SU-DHL-6 (cell line): ENCODE results near the gene AREL1.

Source experiments
- H2AFZ ChIP-seq: fragments of 200-600 bp; sonication (generic); 2 replicates; pipeline ENCODE4 v1.6.1; 2014; ENCODE audit warnings: low read depth, mild to moderate bottlenecking, moderate library complexity, mixed read lengths, antibody characterized with exemption, low read length; ENCODE audit not compliant: severe bottlenecking
- H3F3A ChIP-seq: fragments of 200-600 bp; shearing (Covaris generic); 2 replicates; pipeline ENCODE4 v1.6.0; 2016; ENCODE audit warnings: antibody characterized with exemption, mild to moderate bottlenecking; ENCODE audit not compliant: insufficient read depth
- H3K27ac ChIP-seq: fragments of 200-600 bp; sonication (generic); 2 replicates; pipeline ENCODE4 v1.5.1; 2016; ENCODE audit warnings: low read depth, mild to moderate bottlenecking, low read length, moderate library complexity, mixed read lengths
- H3K27me3 ChIP-seq: fragments of 200-600 bp; sonication (generic), shearing (Covaris generic); 2 replicates; pipeline ENCODE4 v1.6.0; 2014; ENCODE audit warnings: mild to moderate bottlenecking, low read length
- H3K36me3 ChIP-seq: fragments of 200-600 bp; sonication (generic); 2 replicates; pipeline ENCODE4 v1.6.1; 2014; ENCODE audit warnings: mild to moderate bottlenecking, low read length, mixed read lengths
- H3K4me2 ChIP-seq: fragments of 300-600, 200-600 bp; shearing (Covaris generic), sonication (generic); 2 replicates; pipeline ENCODE4 v1.6.0; 2014; ENCODE audit warnings: low read length, low read depth, mild to moderate bottlenecking; ENCODE audit not compliant: poor library complexity, severe bottlenecking
- H3K4me3 ChIP-seq: fragments of 200-600 bp; sonication (generic); 2 replicates; pipeline ENCODE4 v1.5.1; 2014; ENCODE audit warnings: antibody characterized with exemption, low read length, mild to moderate bottlenecking, mixed read lengths; ENCODE audit not compliant: insufficient read depth, poor library complexity, severe bottlenecking
- H3K79me2 ChIP-seq: fragments of 200-600 bp; sonication (generic); 2 replicates; pipeline ENCODE4 v1.6.1; 2014; ENCODE audit warnings: mild to moderate bottlenecking, low read length, moderate library complexity; ENCODE audit not compliant: insufficient read depth
- H3K9ac ChIP-seq: fragments of 200-600 bp; sonication (generic); 2 replicates; pipeline ENCODE4 v1.7.0; 2014; ENCODE audit warnings: mild to moderate bottlenecking, low read length
- H3K9me2 ChIP-seq: fragments of 200-600 bp; sonication (generic); replicated peaks from 2 replicates; pipeline ENCODE4 v1.6.1; 2014; ENCODE audit warnings: low read length; ENCODE audit not compliant: insufficient read depth
- H3K9me3 ChIP-seq: fragments of 200-600 bp; sonication (generic); 2 replicates; pipeline ENCODE4 v1.6.1; 2014; ENCODE audit warnings: low read length, mixed read lengths; ENCODE audit not compliant: insufficient read depth
- H4K20me1 ChIP-seq: fragments of 200-600 bp; sonication (generic); 2 replicates; pipeline ENCODE4 v1.6.1; 2014; ENCODE audit warnings: low read depth, mild to moderate bottlenecking, antibody characterized with exemption, low read length, moderate library complexity, mixed read lengths
- EZH2phosphoT487 ChIP-seq: fragments of 200-600 bp; sonication (generic), shearing (Covaris generic); conservative IDR thresholded peaks from 2 replicates; pipeline ENCODE4 v1.6.1; 2018; ENCODE audit warnings: mild to moderate bottlenecking, antibody characterized with exemption, low read length, moderate library complexity, mixed read lengths
- TF ChIP-seq, protein P1 (sequence below): fragments of 200-600 bp; sonication (generic); IDR thresholded peaks from one replicate; pipeline ENCODE4 v1.5.1; 2017; ENCODE audit warnings: antibody characterized with exemption, mild to moderate bottlenecking, low read length, moderate library complexity; ENCODE audit not compliant: insufficient read depth, poor library complexity, severe bottlenecking

AREL1 gene

DNA sequence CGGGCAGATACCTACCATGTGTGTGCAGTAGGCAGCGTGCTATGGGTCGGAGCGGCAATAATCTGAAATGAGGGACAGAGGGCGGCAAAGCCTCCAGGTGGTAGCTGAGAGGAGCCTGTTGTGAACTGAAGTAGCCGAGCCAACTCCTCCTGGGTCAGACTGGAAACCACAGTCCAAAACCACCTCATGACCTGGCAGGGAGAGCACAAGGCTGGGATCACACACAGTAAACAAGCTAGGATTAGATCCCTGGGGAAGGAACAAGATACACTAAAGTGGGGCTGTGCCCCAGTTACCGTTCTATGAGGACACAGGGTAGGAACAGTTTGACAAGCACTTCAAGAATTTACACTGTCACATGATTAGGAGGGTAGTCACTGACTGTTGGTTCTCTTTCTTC, 49.0 kb downstream of the AREL1 start:
- no peak overlapping the region for H3K27ac ChIP-seq
- peaks cover 16% of the 10 kb centered on the region; the same call in 1 of the 2 replicates for H3K36me3 ChIP-seq
- H2AFZ ChIP-seq: no peak overlapping the region

DNA sequence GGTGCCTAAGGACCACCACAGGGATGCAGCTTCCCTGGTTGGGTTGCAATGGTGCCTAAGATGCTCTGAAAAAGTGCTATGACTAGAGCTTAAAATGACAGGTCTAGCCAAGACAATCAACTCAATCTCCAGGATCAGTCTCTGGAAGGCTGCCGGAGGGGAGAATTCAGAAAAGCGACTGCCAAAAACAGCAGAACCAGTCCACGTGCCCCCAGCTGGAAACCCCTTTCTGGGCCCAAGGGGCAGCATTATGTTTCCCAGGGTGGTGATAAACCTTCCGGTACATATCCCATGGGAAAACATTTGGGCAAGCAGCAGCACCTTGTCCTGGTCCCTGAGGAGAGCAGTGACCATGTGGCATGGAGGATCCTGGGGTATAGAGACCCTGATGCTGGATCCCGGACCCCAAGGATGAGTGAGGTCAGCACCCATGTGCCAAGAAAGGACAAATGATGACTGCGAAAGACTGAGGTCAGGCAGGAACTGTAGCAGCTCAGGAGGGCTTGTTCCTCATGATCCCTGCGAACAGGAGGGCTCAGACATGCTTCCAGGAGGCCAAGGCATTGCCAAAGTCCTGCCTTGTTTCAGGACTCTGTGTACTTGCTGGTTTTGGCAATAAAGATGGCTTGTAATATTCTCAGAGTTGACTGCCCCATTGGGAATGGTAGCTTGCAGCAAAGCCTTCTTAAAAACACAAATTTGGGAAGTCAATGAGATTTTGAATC, 51.0 kb downstream of the AREL1 start:
- no peak overlapping the region for H2AFZ ChIP-seq
- H3K79me2 ChIP-seq: no peaks in the 10 kb centered on the region
- no peaks in the 10 kb centered on the region for H3K9me2 ChIP-seq
- no peaks in the 10 kb centered on the region for H3K27me3 ChIP-seq
- no peak for TF ChIP-seq EZH2phosphoT487
- TF ChIP-seq, protein P1, sequence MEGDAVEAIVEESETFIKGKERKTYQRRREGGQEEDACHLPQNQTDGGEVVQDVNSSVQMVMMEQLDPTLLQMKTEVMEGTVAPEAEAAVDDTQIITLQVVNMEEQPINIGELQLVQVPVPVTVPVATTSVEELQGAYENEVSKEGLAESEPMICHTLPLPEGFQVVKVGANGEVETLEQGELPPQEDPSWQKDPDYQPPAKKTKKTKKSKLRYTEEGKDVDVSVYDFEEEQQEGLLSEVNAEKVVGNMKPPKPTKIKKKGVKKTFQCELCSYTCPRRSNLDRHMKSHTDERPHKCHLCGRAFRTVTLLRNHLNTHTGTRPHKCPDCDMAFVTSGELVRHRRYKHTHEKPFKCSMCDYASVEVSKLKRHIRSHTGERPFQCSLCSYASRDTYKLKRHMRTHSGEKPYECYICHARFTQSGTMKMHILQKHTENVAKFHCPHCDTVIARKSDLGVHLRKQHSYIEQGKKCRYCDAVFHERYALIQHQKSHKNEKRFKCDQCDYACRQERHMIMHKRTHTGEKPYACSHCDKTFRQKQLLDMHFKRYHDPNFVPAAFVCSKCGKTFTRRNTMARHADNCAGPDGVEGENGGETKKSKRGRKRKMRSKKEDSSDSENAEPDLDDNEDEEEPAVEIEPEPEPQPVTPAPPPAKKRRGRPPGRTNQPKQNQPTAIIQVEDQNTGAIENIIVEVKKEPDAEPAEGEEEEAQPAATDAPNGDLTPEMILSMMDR: no peak
- H4K20me1 ChIP-seq: no peaks in the 10 kb centered on the region
- H3K9ac ChIP-seq: no peak overlapping the region
- no peak overlapping the region for H3K4me2 ChIP-seq
- H3K27ac ChIP-seq: no peak overlapping the region
- H3F3A ChIP-seq: no peaks in the 10 kb centered on the region
- no peaks in the 10 kb centered on the region for H3K9me3 ChIP-seq
- H3K4me3 ChIP-seq: no peak overlapping the region
- peaks cover 5% of the 10 kb centered on the region; the same call in 1 of the 2 replicates for H3K36me3 ChIP-seq

More for the DNA sequence above, 49.0 kb downstream of the AREL1 start:
- H3K4me3 ChIP-seq: no peak overlapping the region
- no peak overlapping the region for H3K4me2 ChIP-seq
- H3K79me2 ChIP-seq: no peaks in the 10 kb centered on the region
- H3K9me3 ChIP-seq: no peaks in the 10 kb centered on the region
- no peaks in the 10 kb centered on the region for H4K20me1 ChIP-seq
- no peaks in the 10 kb centered on the region for H3K9me2 ChIP-seq
- TF ChIP-seq, protein P1: no peak
- no peak for TF ChIP-seq EZH2phosphoT487
- no peaks in the 10 kb centered on the region for H3F3A ChIP-seq
- no peak overlapping the region for H3K9ac ChIP-seq
- H3K27me3 ChIP-seq: no peaks in the 10 kb centered on the region

DNA sequence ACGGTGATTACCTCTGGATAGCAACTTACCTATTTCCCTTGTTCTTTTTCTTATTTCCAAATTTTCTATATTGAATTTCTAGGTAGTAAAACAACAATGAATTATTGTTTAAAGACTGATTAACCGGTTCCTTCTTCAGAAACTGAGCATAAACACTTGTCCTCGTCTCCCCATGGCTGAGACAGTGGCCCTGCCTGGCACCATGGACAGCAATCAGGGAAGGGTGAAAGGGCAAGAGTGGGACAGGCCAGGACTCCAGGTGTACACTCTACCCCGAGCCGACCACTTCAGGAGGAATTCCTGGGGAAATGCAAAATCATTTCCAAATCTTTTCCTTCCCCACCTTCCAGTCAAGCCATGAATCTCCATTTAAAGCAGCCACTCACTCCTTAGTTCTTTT, 52.0 kb downstream of the AREL1 start:
- Histone ChIP-seq H3K4me2 (no peak overlapping the region), H3K9me3 (no peaks in the 10 kb centered on the region), H2AFZ (no peak overlapping the region), H3K4me3 (no peak overlapping the region), H3K79me2 (no peaks in the 10 kb centered on the region), H3K27me3 (no peaks in the 10 kb centered on the region), H3K36me3 (0 out of 2 replicates have a peak, but pooled peaks cover 2% of the 10 kb centered on the region), H3F3A (no peaks in the 10 kb centered on the region), H4K20me1 (no peaks in the 10 kb centered on the region), H3K27ac (no peak overlapping the region), H3K9me2 (no peaks in the 10 kb centered on the region), H3K9ac (no peak overlapping the region)
- TF ChIP-seq EZH2phosphoT487: no peak

DNA sequence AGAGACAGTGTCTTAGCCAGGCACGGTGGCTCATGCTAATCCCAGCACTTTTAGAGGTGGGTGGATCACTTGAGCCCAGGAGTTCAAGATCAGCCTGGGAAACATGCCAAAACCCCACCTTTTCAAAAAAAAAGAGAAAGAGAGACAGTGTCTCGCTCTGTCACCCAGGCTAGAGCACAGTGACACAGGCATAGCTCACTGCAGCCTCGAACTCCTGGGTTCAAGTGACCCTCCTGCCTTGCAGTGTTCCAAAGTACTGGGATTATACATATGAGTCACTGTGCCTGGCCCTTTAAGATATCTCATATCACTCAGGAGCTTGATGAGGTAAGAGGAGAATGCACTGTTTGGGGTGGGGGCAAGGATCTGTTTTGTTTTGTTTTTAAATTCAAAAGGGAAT, 52.7 kb downstream of the AREL1 start:
- Histone ChIP-seq H3F3A (no peaks in the 10 kb centered on the region), H3K9me3 (no peaks in the 10 kb centered on the region), H4K20me1 (no peaks in the 10 kb centered on the region), H3K9ac (no peak overlapping the region), H3K79me2 (no peaks in the 10 kb centered on the region), H3K36me3 (0 out of 2 replicates have a peak, but pooled peaks cover 2% of the 10 kb centered on the region), H3K27ac (no peak overlapping the region), H3K9me2 (no peaks in the 10 kb centered on the region), H2AFZ (no peak overlapping the region), H3K4me2 (no peak overlapping the region), H3K27me3 (no peaks in the 10 kb centered on the region), H3K4me3 (no peak overlapping the region)
- TF ChIP-seq, protein P1: no peak
- no peak for TF ChIP-seq EZH2phosphoT487
